Stimulated activated CD8-positive, alpha-beta memory T cell treated with anti-CD3 and anti-CD28 coated beads, Interleukin-2, amount 100 ng/mL, for 48 hours (primary cell): ENCODE measurements around the gene ZFAND6.
A peak's percentile ranks its signal among the peaks of the same experiment; 100 is the strongest.
"Not testable (repeated sequence)": the region's sequence is repeated elsewhere in the genome, so short reads cannot be mapped to it uniquely, and the experiment has no call there.

Experiments used
- DNase-seq, 2 donors: peaks; one replicate each; pipeline ENCODE4 v3.0.0-alpha.2; 2020; ENCODE audit warnings: low read depth in 2 of 2

The ZFAND6 gene

DNA sequence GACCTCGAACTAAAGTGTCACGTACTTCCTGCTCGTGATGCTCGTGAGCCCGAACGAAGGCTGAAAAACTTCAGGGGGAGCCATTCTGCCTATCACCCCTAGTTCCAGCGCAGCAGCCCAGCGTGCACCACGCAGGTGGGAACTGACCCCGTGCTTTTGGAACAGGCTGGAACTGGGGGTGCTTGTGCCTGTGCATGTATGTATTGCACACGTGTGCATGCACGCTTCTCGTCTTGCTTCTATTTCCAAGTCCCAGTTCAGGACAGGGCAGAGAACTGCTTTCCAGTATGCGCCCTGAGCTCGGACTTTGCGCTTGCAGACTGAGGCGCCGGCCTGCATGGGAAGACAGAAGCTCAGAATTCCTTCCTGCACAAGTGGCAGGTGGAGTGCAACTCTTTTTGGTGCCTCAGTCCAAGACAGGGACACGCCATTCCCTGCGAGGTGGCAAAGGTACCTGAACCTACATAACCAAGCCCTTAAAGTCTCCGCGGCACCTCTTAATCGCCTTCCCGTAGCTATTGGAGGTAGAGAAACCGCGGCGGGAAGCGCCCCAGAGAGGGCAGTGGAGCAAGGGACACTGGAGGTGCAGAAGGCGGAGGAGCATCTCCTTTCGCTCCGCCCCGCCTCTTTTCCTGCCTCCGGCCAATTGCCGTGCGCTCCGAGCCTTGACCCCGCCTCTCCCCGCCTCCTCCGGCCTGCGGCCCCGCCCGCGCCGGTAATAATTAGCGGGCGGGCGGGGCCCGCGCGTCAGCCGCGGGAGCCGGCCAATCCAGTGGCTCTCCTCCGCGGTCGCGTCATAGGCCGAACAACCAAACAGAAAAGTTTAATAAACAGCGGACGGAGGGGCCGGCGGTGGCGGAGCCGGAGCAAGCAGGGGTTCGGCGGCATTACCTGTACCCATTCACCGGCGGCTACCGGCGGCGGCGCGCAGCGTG is at the start of gene ZFAND6:
Gene ZFAND6, plus strand, starts transcription at position 826 of the 935 bp plus-strand sequence. CDS start 60,669 bp downstream, outside the sequence.
- DNase-seq = peak; percentile 92 to 94

DNA sequence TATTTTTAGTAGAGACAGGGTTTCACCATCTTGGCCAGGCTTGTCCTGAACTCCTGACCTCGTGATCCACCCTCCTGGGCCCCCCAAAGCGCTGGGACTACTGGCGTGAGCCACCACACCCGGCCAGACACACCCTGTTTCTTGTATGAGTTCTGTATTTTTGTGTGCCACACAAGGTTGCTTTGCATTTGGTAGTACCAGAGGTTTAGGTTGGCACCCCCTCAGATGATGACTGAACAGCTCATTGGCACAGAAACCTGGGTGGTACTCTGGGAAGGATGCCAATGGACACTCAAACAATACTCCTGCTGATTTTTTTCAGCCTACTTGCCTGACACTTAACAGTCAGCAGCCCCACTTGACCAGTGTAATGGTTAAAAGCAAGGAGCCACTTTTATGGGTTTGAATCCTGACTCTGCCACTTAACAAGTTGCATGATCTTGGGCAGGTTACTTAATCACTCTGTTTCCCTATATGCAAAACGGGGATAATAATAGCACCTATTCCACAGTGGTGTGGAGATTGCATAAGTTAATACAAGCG is 49.3 kb upstream of the ZFAND6 start:
- DNase-seq = no peak

DNA sequence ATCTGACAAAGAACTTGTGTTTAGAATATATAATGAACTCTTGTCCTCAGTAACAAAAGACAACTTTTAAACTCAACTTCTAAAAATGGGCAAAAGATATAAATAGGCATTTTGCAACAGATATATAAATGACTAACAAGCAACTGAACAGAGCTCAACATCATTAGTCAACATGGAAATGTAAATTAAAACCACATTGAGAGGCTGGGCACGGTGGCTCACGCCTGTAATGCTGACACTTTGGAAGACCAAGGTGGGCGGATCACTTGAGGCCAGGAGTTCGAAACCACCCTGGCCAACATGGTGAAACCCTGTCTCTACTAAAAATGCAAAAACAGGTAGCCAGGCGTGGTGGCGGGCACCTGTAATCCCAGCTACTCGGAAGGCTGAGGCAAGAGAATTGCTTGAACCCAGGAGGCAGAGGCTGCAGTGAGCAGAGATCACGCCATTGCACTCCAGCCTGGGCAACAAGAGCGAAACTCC is 48.4 kb upstream of the ZFAND6 start:
- DNase-seq = not testable (repeated sequence)

DNA sequence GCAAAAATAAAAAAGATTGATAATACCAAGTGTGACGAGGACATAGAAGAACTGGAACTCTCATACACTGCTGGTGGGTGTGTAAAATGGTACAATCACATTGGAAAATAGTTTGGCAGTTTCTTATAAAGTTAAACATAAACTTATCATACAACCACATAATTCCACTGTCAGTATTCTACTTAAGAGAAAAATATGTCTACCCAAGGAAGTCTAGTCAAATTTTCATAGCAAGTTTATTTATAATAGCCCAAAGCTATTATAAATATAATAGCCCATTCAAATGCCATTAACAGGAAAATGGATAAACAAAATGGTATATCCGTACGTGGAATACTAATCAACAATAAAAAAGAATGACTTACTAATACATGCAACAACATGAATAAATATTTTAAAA is 47.9 kb upstream of the ZFAND6 start:
- no peak for DNase-seq

DNA sequence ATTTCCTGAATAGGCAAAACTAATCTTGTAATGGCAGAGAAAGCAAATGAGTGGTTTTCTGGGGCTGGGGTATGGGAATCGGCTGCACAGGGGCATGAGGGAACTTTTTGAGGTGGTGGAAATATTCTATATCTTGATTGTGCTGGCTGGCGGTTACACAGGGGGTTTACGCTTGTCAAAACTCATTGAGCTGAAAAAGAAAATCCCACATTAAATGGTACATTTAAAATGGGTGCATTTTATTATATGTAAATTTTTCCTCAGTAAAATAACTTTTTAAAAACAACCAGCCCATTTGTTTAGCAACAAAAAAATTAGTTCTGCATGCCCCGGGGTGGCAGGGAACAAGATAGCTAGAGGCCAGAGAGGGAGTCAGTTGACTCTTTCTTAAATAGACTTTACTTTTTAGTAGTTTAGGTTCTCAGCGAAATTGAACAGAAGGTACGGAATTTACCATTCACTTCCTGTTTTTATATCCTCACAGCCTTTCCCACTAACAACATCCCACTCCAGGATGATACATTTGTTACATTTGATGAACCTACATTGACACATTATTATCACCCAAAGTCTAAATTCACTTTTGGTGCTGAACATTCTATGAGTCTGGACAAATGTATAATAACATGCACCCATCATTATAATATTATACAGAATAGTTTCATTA is 47.3 kb upstream of the ZFAND6 start:
- DNase-seq = no peak

DNA sequence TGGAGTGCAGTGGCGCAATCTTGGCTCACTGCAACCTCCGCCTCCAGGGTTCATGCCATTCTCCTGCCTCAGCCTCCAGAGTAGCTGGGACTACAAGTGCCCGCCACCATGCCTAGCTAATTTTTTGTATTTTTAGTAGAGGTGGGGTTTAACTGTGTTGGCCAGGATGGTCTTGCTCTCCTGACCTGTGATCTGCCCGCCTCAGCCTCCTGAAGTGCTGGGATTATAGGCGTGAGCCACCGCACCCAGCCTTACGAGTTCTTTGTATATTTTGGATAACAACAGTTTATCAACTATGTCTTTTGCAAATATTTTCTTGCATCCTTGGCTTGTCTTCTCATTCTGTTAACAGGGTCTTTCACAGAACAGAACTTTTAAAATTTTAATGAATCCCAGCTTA is 45.3 kb upstream of the ZFAND6 start:
- DNase-seq = not testable (repeated sequence)

DNA sequence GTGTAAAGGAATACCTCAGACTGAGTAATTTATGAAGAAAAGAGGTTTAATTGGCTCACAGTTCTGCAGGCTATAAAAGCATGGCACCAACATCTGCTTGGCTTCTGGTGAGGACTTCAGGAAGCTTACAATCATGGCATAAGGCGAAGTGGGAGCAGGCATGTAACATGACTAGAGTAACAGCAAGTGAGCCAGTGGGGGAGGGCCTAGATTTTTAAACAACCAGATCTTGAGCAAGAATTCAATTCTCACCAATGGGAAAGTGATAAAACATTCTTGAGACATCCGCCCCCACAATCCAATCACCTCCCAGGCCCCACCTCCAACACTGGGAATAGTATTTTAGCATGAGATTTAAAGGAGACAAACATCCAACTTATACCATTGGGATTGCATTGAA is 44.3 kb upstream of the ZFAND6 start:
- no peak for DNase-seq

DNA sequence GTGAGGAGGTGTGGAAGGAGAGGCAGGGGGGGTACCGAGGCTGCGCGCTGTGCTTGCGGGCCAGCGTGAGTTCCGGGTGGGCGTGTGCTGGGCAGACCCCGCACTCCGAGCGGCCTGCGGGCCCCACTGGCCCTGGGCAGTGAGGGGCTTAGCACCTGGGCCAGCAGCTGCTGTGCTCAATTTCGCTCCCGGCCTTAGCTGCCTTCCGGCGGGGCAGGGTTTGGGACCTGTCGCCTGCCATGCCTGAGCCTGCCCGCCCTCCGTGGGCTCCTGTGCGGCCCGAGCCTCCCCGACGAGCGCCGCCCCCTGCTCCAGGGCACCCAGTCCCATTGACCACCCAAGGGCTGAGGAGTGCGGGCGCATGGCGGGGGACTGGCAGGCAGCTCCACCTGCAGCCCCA is 43.0 kb upstream of the ZFAND6 start:
- DNase-seq = not testable (repeated sequence)

DNA sequence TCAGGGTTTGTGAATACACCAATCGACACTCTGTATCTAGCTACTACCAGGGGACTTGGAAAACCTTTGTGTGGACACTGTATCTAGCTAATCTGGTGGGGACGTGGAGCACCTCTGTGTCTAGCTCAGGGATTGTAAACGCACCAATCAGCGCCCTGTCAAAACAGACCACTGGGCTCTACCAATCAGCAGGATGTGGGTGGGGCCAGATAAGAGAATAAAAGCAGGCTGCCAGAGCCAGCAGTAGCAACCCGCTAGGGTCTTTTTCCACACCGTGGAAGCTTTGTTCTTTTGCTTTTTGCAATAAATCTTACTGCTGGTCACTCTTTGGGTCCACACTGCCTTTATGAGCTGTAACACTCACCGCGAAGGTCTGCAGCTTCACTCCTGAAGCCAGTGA is 42.3 kb upstream of the ZFAND6 start:
- DNase-seq = not testable (repeated sequence)

DNA sequence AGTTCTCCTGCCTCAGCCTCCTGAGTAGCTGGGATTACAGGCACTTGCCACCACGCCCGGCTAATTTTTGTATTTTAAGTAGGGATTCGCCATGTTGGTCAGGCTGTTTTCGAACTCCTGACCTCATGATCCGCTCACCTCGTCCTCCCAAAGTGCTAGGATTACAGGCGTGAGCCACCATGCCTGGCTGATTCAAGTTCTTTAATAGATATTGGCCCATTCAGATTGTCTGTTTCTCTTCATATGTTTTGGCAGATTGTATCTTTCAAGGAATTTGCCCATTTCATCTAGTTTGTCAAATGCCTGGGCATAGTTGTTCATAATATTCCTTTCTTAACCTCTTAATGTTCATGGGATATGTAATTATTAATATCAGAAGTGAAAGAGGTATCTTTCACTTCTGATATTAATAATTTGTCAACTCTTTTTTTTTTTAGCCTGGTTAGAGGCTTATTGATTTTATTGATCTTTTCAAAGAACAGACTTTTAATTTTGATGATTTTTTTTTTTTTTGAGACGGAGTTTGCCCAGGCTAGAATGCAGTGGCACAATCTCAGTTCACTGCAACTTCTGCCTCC is 40.2 kb upstream of the ZFAND6 start:
- DNase-seq = no peak

DNA sequence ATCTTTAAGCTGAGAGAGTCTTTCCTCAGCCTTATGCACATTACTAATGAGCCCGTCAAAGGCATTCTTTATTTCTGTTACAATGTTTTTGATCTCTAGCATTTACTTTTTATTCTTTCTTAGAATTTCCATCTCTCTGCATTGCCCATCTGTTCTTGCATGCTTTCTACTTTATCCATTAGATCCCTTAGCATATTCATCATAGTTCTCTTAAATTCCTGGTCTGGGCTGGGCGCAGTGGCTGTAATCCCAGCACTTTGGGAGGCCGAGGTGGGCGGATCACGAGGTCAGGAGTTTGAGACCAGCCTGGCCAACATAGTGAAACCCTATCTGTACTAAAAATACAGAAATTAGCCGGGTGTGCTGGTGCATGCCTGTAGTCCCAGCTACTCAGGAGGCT is 39.3 kb upstream of the ZFAND6 start:
- not testable (repeated sequence) for DNase-seq

DNA sequence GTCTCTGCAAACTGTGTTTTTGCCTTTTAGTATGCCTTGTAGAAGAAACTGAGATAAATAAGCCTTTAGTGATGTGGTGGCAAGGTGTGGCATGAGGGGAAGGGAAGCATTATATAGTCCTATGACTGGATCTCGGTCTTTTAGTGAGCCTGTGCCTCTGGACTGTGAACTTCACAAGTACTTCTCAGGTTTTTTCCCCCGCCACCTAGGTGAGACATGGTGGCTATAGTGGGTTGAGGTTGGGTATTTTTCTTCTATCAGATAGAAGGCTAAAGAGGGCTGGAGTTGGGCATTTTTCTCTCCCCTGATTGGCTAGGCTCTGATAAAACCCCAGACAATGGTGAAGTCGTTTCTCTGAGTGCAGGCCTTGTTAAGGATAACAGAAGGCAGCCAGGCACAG is 38.7 kb upstream of the ZFAND6 start:
- DNase-seq = no peak

DNA sequence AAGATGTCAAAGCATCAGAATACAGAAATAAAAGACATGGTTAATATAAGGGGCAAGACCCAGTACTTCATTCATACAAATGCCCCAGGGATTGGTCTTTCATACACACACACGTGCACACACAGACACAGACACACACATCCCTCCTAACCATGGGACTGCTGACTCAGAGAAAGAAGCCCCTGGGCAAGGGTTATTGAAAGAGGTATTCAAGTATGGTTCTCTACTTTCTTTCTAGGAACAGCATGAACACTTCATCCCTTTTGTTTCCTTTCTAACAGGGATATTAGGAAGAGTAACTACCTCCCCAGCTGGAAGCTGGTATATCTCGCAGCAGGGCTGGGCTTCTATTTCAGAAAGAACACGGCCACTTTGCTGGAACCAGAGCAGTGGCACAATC is 33.2 kb upstream of the ZFAND6 start:
- DNase-seq = no peak

DNA sequence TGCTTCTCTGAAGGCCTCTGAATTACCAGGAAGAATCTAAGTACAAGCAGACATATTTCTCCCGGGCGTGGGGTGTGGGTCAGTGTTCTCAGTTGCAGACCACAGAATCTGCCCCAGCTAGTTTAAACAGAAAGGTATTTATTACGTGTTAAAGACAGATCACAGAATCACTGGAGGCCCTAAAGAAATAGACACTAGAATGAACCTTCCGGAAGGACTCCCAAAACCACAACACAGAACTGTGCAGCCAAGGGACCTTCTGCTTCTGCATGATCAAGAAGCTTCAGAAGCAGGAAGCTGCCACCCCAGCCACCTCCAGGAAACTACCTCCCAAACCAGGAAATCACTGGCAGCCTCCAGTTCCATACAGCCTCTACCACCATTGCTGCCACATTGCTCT is 32.7 kb upstream of the ZFAND6 start:
- no peak for DNase-seq

DNA sequence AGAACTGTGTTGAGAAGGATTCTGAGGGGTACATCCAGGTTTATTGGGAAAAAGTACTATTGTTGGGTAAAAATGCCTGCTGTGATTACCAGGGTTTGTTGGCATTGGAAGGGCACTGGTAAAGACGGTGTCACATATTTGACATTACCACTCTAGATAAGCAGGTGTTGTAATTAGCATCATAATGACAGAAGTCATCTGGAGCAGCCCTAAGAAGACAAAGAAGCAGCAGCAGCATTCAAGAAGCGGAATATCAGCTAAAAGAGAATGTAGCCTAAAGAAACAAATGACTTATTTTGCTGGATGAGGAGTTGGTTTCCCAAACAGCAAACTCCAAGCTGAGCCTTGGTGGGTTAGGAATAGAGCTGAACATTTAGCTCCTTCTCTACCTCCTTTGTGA is 30.5 kb upstream of the ZFAND6 start:
- no peak for DNase-seq

DNA sequence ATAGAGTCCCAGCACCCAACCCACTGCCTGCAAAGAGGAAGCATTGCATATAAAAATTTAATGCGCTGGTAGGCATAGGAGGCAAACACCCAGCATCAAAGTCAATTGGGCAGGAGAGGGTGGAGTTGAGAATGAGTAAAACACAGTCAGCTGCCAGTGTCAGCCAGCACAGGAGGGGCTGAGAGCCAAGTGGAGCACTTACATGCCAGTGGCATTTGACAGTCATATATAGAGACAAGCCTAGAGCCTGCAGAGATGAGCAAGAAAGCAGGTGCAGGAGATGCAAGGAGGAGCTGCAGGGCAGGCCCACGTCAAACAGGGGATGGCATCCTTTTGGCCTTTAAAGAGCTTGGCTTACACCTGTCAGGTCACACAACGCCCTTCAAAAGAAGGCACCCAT is 27.6 kb upstream of the ZFAND6 start:
- DNase-seq = no peak

DNA sequence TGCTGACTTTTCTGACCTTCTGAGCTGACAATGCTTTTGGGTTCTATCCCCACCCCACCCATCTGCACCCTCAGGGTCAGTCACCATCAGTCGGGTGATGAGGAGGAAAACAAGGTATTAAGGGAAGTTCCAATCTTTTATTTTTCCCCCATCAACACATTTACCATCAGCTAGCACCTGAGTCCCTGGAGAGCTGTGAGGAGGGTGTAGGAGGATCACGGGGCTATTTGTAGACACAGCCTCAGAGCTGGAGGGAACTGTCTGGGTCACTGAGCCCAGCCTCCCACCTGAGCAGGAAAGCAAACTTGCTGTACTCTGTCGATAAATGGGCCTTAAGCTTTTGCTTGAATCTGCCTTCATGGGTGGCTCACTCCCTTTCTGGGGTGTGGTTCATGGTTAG is 24.8 kb upstream of the ZFAND6 start:
- DNase-seq = no peak

DNA sequence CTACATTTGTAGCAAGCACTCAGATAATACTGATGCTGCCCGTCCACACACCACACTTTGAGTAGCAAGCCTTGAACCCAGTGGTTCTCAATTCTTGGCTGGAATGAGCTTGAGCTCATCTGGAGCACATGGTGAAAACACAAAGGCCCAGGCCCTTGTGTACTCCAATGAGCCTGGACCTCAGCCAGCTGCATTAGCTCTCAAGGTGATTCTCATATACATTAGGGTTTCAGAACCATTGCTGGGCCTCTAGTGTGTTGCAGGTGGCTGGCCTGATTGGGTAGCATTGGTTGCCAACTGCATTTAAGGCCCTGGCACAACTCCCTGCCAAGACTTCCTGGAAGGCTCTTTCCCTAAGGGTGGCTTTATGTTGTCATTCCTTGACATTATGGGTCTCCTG is 23.4 kb upstream of the ZFAND6 start:
- DNase-seq = no peak

DNA sequence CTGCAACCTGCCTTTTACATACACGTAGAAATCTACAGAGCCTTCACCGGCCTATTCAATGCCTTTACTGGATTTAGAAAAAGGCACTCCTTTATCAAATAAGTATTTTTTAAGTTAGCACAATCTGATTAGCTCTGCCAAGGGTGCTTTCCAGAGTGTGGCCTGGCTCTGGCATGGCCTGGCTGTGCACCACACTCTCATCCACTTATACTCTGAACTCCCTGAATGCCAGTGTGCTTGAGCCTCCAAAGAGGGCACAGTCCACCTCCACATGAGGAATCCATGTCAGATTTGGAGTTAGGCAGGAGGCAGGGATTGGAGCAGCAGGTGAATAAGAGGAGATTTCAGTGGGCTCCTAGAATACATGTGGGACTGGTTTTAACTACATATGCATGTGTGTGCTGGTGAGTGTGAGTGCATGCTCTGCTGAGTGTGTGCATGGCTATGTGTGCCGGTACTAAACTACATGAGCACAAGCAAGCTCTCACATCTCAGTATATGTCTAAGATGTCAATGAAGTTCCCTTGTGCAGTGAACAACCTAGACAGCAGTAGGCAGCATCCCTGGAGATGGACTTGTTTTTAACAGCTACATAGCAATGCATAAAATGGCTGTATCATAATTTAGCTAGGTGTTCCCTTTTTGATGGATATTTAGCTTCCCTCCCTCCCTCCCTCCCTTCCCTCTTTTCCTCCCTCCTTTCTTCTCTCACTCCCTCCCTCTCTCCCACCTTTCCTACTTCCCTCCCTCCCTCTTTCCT is 17.8 kb upstream of the ZFAND6 start:
- DNase-seq = no peak

DNA sequence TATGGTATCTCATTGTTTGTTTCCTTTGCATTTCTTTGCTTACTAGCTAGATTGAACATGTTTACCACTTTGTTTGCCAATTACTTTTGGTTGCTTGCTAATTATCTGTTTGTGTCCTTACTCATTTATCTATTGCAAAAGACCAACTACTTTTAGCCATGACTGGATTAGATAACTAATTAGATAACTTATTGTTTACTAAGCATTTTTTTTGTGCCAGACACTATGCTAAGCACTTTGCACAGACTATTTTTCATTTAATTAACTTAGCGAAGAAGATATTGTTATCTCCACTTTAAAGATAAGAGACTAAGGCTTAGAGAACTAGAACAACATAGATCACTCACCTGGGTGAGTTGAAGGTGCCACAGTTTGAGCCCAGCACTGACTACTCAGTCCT is 16.9 kb upstream of the ZFAND6 start:
- DNase-seq = no peak

DNA sequence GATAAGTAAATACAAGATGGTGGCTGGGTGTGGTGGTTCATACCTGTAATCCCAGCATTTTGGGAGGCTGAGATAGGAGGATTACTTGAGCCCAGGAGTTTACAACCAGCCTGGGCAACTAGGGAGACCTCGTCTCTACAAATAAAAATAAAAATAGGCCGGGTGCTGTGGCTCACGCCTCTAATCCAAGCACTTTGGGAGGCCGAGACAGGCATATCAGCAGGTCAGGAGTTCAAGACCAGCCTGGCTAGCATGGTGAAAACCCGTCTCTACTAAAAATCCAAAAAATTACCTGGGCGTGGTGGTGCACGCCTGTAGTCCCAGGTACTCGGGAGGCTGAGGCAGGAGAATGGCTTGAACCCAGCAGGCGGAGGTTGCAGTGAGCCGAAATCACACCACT is 14.3 kb upstream of the ZFAND6 start:
- not testable (repeated sequence) for DNase-seq

DNA sequence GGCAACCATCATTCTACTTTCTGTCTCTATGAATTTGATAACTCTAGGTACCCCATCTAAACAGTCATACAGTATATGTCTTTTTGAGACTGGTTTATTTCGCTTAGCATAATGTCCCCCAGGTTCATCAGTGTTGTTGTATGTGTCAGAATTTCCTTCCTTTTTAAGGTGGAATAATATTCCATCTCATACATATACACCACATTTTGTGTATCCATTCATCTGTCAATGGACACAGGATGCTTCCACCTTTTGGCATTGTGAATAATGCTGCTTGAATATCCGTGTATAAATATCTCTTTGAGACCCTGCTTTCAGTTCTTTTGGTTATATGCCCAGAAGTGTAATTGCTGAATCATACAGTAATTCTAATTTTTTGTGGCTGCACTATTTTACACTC is 10.4 kb upstream of the ZFAND6 start:
- DNase-seq = no peak
